ENCODE measurements around the gene WWOX.

Gene WWOX

GRCh38 chr16:78918805-78919305 is 819.4 kb downstream of the WWOX start:
- no peak for DNase-seq (ENCODE audit: extremely low spot score)
- ChIA-PET CTCF (interaction anchor here (1.5 kb wide), 1 partner anchor 27 kb away, joined by 3 read pairs; no protein-coding TSS in a partner anchor), POLR2A (no interaction called here)
- TF ChIP-seq CTCF (IDR thresholded peaks at IDR 0.05; ENCODE audit: control extremely low read depth, extremely low read depth, low read depth, missing control alignments): no peak

DNA sequence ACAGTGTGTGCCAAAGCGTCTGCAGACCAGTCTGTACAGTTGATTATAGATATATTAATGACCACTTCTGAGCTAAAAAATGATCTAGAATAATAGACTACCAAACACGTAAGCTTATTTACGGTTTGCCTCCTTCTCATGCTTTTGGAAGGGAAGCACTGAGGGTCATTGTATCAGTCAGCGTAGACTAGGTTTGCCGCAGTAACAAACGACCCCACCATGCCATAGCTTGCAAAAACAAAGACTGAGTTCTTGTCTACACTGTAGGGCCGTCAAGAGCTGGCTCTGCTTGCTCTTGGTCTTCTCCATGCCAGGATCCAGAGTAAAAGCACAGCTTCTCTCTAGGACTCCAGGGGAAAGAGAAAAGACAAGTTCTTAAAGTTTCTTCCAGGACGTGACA is 820.4 kb downstream of the WWOX start:
- TF ChIP-seq CTCF (IDR thresholded peaks at IDR 0.05; ENCODE audit: control extremely low read depth, extremely low read depth, low read depth, missing control alignments): no peak
- no peak for DNase-seq (ENCODE audit: extremely low spot score)
- ChIA-PET CTCF (interaction anchor here (1.5 kb wide), 1 partner anchor 28 kb away, joined by 3 read pairs; no protein-coding TSS in a partner anchor), POLR2A (no interaction called here)

DNA sequence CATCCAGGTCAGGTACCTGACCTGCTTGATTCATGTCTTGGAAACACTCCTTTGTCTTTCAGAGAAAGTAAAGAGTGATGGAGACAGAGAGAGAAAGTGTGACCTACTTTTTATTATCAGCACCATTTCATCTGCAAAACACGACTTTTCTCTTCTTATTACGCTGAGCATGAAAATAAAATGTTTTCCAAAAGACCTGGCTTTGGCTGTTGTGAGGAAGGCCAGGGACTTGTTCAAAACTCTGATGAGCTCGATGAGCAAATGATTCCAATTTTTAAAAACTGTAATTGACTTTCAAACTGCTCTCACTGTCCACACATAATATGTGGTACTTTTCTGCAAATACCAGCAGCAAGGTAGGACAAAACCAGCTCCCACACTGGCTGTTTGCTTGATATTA is 821.2 kb downstream of the WWOX start:
- CTCF ChIA-PET: interaction anchor here (1.5 kb wide), 1 partner anchor 28 kb away, joined by 3 read pairs; no protein-coding TSS in a partner anchor
- no peak for DNase-seq (ENCODE audit: extremely low spot score)
- TF ChIP-seq CTCF (IDR thresholded peaks at IDR 0.05; ENCODE audit: control extremely low read depth, extremely low read depth, low read depth, missing control alignments): no peak
- POLR2A ChIA-PET: no interaction called here

- CTCF ChIA-PET: interaction anchor here (1.0 to 1.2 kb wide), 2 partner anchors 10 to 36 kb away, joined by 3 read pairs; no protein-coding TSS in a partner anchor
- no peak for DNase-seq (ENCODE audit: extremely low spot score)
- TF ChIP-seq CTCF (IDR thresholded peaks at IDR 0.05; ENCODE audit: control extremely low read depth, extremely low read depth, low read depth, missing control alignments): peak; percentile 24
- POLR2A ChIA-PET: no interaction called here
These were observed 825.8 kb downstream of the WWOX start for GRCh38 chr16:78925083-78925767.

DNA sequence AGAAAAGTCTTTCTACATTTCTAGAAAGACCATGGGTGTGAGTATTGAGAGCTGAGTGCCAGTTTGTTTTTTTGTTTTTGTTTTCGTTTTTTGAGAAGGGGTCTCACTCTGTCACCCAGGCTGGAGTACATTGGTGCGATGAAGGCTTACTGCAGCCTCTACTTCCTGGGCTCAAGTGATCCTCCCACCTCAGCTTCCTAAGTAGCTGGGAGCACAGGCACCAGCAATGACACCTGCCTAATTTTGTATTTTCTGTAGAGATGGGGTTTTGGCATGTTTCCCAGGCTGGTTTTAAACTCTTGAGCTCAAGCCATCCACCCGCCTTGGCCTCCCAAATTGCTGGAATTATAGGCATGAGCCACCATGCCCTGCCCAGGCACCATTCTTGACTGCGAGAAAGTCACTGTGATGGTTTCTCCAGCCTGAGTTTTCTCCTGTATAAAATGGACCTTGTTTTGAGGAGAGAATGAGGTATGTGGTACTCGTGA is 827.3 kb downstream of the WWOX start:
- ChIA-PET CTCF (no interaction called here), POLR2A (no interaction called here)

GRCh38 chr16:78927766-78928165 is 828.3 kb downstream of the WWOX start:
- DNase-seq (ENCODE audit: extremely low spot score): no peak
- CTCF ChIA-PET: no interaction called here
- POLR2A ChIA-PET: no interaction called here
- no peak for TF ChIP-seq CTCF (IDR thresholded peaks at IDR 0.05; ENCODE audit: control extremely low read depth, extremely low read depth, low read depth, missing control alignments)

More for the DNA sequence above, 827.3 kb downstream of the WWOX start:
- DNase-seq (ENCODE audit: extremely low spot score): no peak
- TF ChIP-seq CTCF (IDR thresholded peaks at IDR 0.05; ENCODE audit: control extremely low read depth, extremely low read depth, low read depth, missing control alignments): no peak
